ENCODE data around the gene DCANP1. TPM values are rescaled to one million over a fixed set of nuclear protein-coding genes. Genes with fewer than 3 reads are reported as not detected.

The DCANP1 gene
- polyA plus RNA-seq, 1 donor (not counting 4 experiments of a cell fraction or from before 2014, with no cell fraction given): not detected

- no peaks in the 10 kb centered on the region for H3K9me3 ChIP-seq (ENCODE audit: control insufficient read depth, low read depth, low read length)
- dilution Hi-C loops (cut with MboI; ENCODE audit: extremely low pct_ligation_motif_present, low sequenced_read_pairs): no loop called here
- peaks cover 82% of the 10 kb centered on the region for H3K79me2 ChIP-seq (ENCODE audit: control insufficient read depth, insufficient read depth, low read length)
- no peaks in the 10 kb centered on the region for H3K27me3 ChIP-seq (ENCODE audit: control insufficient read depth, extremely low read depth, insufficient read depth, low read length)
- no peak for DNase-seq (ENCODE audit: low read depth, low spot score)
- no peak overlapping the region for H2AFZ ChIP-seq (ENCODE audit: control insufficient read depth, low read length)
- peak overlapping the region; percentile 79 for H3K4me2 ChIP-seq (ENCODE audit: control insufficient read depth, extremely low read depth, insufficient read depth, low read depth, low read length)
- H3K9me1 ChIP-seq (ENCODE audit: control insufficient read depth, extremely low read depth, insufficient read depth, low read length): peaks cover 23% of the 10 kb centered on the region
- H3K4me3 ChIP-seq (ENCODE audit: control insufficient read depth in 2 of 3, extremely low read depth in 1 of 3, insufficient read depth in 2 of 3, low read depth in 1 of 3, low read length in 3 of 3): peak overlapping the region in 2 of 3 experiments; percentile 21 to 39
- peaks cover 35% of the 10 kb centered on the region for H4K20me1 ChIP-seq (ENCODE audit: control insufficient read depth, extremely low read depth, insufficient read depth, low read length)
- peak overlapping the region; percentile 4 for H3K9ac ChIP-seq (ENCODE audit: control insufficient read depth, extremely low read depth, insufficient read depth, low read length)
- TF ChIP-seq, protein P1, sequence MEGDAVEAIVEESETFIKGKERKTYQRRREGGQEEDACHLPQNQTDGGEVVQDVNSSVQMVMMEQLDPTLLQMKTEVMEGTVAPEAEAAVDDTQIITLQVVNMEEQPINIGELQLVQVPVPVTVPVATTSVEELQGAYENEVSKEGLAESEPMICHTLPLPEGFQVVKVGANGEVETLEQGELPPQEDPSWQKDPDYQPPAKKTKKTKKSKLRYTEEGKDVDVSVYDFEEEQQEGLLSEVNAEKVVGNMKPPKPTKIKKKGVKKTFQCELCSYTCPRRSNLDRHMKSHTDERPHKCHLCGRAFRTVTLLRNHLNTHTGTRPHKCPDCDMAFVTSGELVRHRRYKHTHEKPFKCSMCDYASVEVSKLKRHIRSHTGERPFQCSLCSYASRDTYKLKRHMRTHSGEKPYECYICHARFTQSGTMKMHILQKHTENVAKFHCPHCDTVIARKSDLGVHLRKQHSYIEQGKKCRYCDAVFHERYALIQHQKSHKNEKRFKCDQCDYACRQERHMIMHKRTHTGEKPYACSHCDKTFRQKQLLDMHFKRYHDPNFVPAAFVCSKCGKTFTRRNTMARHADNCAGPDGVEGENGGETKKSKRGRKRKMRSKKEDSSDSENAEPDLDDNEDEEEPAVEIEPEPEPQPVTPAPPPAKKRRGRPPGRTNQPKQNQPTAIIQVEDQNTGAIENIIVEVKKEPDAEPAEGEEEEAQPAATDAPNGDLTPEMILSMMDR (optimal IDR thresholded peaks at IDR 0.05 in 1 of 3, IDR thresholded peaks at IDR 0.05 in 1 of 3, conservative IDR thresholded peaks at IDR 0.05 in 1 of 3; ENCODE audit: extremely low read depth in 1 of 3, insufficient read depth in 2 of 3, low read length in 3 of 3): no peak
- no peak for TF ChIP-seq EZH2 (IDR thresholded peaks at IDR 0.05; ENCODE audit: low read length)
- FAIRE-seq: no peak
- H3K27ac ChIP-seq (ENCODE audit: control insufficient read depth, insufficient read depth, low read length): no peak overlapping the region
- H3K36me3 ChIP-seq (ENCODE audit: control insufficient read depth in 2 of 2, extremely low read depth in 1 of 2, insufficient read depth in 2 of 2, low read length in 2 of 2): peaks cover 2 to 32% of the 10 kb centered on the region in 2 experiments
- peaks cover 66% of the 10 kb centered on the region for H3K4me1 ChIP-seq (ENCODE audit: control insufficient read depth, extremely low read depth, insufficient read depth, low read length)
Observed at GRCh38 chr5:135395866-135396265, 51.3 kb downstream of the DCANP1 start.

DNA sequence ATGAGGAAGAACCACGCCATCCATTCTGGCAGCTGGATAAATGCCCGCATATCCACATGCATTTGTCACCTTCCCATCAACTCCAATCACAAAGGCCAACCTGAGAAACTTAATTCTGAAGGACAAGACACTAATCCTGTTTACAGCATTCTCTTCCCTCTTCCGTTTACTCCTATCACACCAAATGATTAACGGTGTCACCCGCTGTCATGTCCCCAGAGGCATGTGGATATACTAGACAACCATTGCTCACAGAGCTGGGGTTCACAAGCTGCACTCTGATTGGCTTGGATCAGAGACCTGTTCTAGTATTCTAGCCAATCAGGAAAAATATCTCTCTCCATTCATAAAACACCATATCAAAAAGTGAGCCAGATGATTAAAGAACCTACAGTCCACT is 51.7 kb downstream of the DCANP1 start:
- Histone ChIP-seq H3K4me1 (ENCODE audit: control insufficient read depth, extremely low read depth, insufficient read depth, low read length) (peaks cover 66% of the 10 kb centered on the region), H3K36me3 (ENCODE audit: control insufficient read depth in 2 of 2, extremely low read depth in 1 of 2, insufficient read depth in 2 of 2, low read length in 2 of 2) (peaks cover 2 to 32% of the 10 kb centered on the region in 2 experiments), H4K20me1 (ENCODE audit: control insufficient read depth, extremely low read depth, insufficient read depth, low read length) (peaks cover 35% of the 10 kb centered on the region), H3K9me3 (ENCODE audit: control insufficient read depth, low read depth, low read length) (no peaks in the 10 kb centered on the region), H2AFZ (ENCODE audit: control insufficient read depth, low read length) (no peak overlapping the region), H3K4me3 (ENCODE audit: control insufficient read depth in 2 of 3, extremely low read depth in 1 of 3, insufficient read depth in 2 of 3, low read depth in 1 of 3, low read length in 3 of 3) (no peak overlapping the region), H3K79me2 (ENCODE audit: control insufficient read depth, insufficient read depth, low read length) (peaks cover 86% of the 10 kb centered on the region), H3K9ac (ENCODE audit: control insufficient read depth, extremely low read depth, insufficient read depth, low read length) (no peak overlapping the region), H3K27ac (ENCODE audit: control insufficient read depth, insufficient read depth, low read length) (no peak overlapping the region), H3K9me1 (ENCODE audit: control insufficient read depth, extremely low read depth, insufficient read depth, low read length) (peaks cover 23% of the 10 kb centered on the region), H3K4me2 (ENCODE audit: control insufficient read depth, extremely low read depth, insufficient read depth, low read depth, low read length) (peak overlapping the region; percentile 79), H3K27me3 (ENCODE audit: control insufficient read depth, extremely low read depth, insufficient read depth, low read length) (no peaks in the 10 kb centered on the region)
- dilution Hi-C loops (cut with MboI; ENCODE audit: extremely low pct_ligation_motif_present, low sequenced_read_pairs): no loop called here
- DNase-seq (ENCODE audit: low read depth, low spot score) (no peak), FAIRE-seq (no peak)
- no peak for TF ChIP-seq EZH2 (IDR thresholded peaks at IDR 0.05; ENCODE audit: low read length)
- TF ChIP-seq, protein P1 (optimal IDR thresholded peaks at IDR 0.05 in 1 of 3, IDR thresholded peaks at IDR 0.05 in 1 of 3, conservative IDR thresholded peaks at IDR 0.05 in 1 of 3; ENCODE audit: extremely low read depth in 1 of 3, insufficient read depth in 2 of 3, low read length in 3 of 3): no peak

Small RNA genes lying within 50 kb of the gene (small RNA-seq; reads per million reads assigned to genes)
- gene DCANP1 (ENCODE audit: insufficient read length in 3 of 3, low read depth in 3 of 3, low replicate concordance in 1 of 3): 0 reads per million in 3 experiments

Other genes starting within 250 kb of the DCANP1 start
- 135 to 274 TPM (median 208 TPM) in 3 replicates for gene MACROH2A1, start 48.1 kb downstream of the DCANP1 start, polyA plus RNA-seq
- not detected in 3 replicates for gene TIFAB, start 5.0 kb upstream of the DCANP1 start, polyA plus RNA-seq
- not detected in 3 replicates for gene NEUROG1, start 88.6 kb upstream of the DCANP1 start, polyA plus RNA-seq
- gene CXCL14, start 131.6 kb upstream of the DCANP1 start, polyA plus RNA-seq: 14.0 to 613 TPM (median 124 TPM) in 3 replicates

Data from keratinocyte (primary cell).